Activated gamma-delta T cell treated with anti-CD3 and anti-CD28 coated beads, Interleukin-2, amount 50 U/mL, for 16 hours (primary cell): ENCODE data around the gene GMDS.

Experiments used
- DNase-seq: peaks from one replicate; pipeline ENCODE4 v3.0.0-alpha.2; 2020; ENCODE audit warnings: low read depth

GMDS gene

GRCh38 chr6:1644516-1645060, 600.8 kb downstream of the GMDS start:
- DNase-seq, result no peak

- DNase-seq, result no peak
These were observed 601.5 kb downstream of the GMDS start for GRCh38 chr6:1643830-1644445.

- no peak for DNase-seq
These were observed 602.3 kb downstream of the GMDS start for GRCh38 chr6:1643111-1643510.

DNA sequence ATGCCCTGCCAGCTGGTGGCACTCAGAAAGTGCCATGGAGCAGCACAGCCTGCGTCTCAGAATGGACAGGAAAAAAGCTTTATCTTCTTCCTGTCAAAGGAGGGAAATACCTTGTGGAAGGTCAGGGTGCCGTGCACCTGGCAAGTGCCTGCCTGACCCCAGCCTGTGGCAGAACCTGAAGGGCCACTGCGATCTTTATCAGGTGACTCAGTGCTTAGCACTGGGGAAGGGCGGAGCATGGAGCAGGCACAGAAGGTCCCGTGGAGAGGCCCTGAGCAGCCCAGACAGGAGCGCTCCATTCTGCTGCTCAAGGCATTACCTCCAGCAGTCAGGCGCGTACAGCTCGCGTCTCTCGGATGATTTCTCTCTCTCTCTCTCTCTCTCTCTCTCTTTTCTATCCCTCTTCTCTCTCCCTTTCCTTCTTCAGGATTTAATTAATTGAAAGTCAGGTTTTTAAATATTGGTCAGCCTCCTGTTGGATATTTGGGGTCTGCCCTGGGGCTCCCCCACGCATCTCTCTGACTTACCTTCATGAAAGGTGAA, 604.0 kb downstream of the GMDS start:
- no peak for DNase-seq

DNA sequence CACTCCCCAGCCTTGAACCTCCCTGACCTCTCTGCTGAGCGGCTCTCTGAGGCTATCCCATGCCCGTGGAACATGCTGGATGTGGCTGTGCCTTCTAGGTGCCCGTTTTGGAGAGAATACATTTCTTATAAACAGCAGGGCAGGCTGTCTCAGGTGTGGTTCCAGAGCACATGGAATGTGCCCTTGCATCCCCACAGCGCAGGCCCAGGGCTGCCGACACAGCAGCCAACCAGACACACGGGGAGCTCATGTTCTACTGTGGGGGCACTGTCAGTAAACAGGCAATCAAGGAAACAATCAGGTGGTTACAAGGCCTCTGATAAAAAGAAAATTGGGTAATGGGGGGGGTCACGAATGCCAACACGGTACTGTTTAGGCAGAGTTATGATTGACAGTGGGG, 604.9 kb downstream of the GMDS start:
- DNase-seq, result no peak

DNA sequence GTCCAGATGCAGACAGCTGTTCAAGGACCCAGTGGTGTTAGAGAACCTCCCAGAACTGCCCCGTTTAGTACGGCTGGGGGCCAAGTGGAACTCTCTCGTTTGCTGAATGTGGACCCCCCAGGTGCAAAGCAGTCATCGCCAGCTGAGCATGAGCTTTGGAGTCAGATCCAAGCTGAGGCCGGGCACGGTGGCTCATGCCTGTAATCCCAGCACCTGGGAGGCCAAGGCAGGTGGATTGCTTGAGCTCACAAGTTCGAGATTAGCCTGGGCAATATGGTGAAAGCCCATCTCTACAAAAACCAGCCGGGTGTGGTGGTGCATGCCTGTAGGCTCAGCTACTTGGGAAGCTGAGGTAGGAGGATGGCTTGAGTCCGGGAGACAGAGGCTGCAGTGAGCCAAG, 606.0 kb downstream of the GMDS start:
- DNase-seq, result no peak

- DNase-seq, result no peak
These were observed 608.2 kb downstream of the GMDS start for GRCh38 chr6:1636971-1637871.

- DNase-seq, result no peak
These were observed 609.1 kb downstream of the GMDS start for GRCh38 chr6:1636272-1636825.

DNA sequence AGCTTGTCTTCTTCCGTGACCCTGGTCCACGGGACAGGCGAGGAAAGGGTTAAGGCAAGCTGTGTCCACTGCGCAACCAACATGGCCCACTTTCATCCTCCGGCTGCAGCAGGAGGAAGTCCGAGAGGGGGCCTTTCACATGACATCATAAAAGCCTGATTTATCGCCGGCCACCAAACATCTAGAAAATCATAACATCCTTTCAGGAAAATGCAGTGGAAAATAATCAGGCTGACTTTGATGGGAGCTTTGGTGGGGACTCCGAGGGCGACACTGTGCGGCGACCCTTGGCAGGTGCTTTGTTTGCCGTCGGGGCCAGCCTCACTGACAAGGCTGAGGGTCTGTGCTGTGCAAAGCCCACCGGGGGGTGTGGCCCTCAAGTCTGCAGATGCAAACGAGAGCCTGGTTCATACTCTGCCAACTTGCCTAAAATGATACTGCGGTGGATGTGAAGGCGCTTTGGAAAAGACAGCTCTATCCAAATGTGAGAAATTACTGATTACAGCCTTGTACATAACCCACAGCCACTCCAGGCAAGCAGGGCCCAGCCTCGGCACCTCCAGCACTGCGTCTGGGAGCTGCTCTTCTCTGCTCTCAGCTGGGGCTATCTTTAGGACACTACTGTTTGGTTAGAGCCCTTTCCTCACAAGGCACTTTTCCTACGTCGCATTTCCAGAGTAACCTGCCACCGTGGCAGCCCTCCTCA, 609.9 kb downstream of the GMDS start:
- no peak for DNase-seq

DNA sequence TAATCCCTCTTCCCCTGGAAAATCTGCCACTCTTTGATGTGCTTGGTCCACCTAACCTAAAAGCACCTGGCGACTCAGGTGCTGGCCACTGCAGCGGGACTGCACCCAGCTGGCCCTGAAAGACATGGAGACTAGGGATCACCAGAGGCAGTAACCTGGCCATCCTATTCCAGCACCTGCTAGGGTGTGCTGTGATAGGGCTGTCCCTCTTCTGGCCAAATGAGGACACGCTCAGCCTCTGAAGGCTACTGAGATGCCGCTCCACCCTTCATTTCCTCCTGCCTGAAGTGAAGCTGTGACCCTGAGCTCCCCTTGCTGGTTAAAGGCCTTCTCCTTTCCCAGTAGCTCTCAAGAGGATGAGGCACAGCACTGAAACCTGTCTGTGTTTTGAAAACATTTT, 611.3 kb downstream of the GMDS start:
- DNase-seq, result no peak

DNA sequence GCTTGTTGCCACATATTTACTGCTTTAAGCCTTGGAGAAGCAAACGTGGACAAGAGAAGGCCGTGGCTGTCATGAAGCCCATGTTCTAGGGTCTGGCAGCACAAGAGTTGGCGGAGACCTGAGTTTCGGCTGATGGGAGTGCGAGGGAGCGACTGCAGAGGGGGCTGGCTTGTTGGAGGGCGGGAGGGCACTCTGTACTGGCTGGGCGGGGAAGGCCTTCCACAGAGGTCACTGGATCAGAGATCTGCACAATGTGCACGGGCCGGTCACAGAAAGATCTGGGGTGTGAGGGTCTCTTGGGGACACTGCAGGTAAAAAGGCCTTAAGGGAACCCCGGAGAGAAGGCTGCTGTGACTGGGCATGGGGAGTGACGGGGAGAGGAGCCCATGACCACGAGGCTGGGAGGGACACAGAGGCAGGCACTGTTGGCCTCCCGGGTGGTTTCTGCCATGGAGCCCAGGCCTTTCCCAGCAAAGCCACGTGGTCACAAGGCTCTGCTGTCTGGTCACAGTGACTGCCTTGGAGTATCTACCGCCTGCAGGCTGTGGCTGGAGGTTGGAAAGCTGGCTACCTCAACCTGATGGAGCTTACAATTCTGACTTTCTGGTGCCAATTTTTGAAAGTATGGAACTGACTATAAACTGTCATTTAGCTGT, 611.9 kb downstream of the GMDS start:
- DNase-seq, result no peak

- DNase-seq, result no peak
These were observed 614.2 kb downstream of the GMDS start for GRCh38 chr6:1631251-1631650.

DNA sequence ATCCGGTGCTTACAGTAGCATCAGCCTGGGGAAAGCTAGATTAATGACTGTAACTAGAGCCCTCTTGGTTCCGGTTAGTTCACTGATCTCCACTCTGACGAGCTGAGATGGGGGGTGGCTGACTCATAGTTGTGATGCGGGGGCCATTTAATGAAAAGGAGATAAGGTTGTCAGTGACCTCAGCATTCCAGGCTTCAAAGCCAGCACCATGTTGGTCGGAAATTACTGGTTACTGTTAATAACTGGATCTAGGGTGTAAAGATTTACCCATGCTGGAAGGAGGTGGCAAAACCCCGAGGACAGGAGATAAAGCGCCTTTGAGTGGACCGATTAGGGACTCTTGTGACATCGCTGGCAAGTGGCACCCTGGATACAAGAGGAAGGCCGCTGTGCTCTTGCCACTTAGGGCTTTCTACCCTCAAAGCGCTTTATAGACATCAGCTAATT, 614.6 kb downstream of the GMDS start:
- DNase-seq, result no peak

- DNase-seq, result no peak
These were observed 615.1 kb downstream of the GMDS start for GRCh38 chr6:1630212-1630770.

DNA sequence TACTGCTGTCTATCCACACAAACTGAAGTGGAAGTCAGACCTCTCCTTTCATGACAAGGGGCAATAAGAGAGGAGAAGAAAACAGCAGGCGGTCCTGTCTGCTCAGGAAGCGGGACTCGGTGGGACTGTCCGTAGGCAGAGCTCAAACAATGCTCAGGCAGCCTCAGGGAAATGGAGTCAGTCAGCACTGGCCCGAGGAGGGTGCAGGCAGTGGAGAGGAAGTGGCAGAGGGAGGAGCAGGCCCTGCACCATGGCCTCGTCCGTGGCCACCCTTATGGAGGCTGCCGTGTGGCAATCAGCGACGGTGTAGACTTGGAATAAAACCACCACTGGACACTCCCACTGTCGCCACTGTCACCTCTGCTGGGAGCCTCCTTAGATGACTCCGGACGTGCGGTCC, 616.1 kb downstream of the GMDS start:
- DNase-seq, result no peak

DNA sequence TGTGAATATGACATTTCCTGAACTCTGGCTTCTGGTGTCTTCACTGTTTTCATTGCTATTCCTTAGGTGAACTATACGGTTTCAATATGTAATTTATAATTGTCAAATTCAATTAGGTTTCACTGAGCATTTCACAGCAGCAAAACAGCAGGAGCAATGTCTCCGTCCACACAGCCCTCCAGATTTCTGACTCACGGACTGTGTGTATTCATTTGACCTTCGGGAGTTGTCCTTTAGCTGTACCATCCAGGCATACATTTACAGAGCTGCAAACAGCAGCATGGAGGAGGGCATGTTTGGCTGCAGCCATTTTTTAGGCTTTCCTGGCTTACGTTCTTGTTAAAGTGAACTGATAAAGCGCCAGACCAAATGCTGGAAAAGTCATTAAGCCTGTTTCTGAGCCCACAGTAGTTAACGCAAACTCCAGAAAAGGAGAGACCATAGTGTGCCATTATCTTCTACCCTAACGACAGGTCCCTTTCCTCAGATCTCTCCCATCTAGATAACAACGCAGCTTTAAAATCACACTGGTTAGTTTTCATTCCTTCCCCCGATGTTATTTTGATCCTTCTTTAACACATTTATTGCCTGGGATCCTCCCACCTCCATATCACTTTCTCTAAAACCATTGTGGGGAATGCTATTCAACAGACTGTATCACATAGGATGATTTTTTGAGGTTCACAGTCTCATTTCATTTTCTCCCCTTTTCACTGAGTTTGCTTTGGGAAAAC, 617.4 kb downstream of the GMDS start:
- DNase-seq, result no peak

- DNase-seq, result no peak
These were observed 618.9 kb downstream of the GMDS start for GRCh38 chr6:1626481-1626880.

DNA sequence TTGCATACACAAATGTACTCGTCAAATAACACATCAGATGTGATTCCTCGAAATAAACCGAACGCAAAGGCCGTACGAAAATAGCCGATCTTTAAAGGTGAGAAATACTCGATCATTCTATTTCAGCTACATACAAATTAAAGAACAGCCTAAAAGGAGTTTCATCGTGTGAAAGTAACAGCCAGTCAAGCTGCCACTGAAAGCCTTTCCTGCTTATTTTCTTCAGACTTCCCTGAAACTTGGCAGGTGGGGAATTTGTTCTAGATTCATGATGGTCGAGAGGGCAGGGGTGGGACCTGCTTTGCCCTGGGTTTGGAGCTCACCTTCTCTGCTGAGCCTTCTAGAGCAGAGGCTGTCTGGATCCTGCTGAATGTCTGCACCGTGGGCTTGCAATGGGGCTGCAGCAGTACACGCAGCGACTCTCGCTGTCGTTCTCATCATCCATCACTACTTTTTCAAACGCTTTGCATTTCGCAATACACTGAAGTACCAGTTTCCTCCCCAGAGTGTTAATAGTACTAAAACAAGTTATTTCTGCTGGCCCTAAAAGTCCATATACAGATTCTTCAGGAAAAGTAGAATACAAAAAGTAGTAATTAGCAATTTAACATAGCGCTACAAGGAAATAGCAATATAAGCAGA, 619.5 kb downstream of the GMDS start:
- no peak for DNase-seq

- DNase-seq, result no peak
These were observed 620.3 kb downstream of the GMDS start for GRCh38 chr6:1624851-1625781.
